ENCODE data around the gene AQP7.
"Not testable (repeated sequence)": the region's sequence is repeated elsewhere in the genome, so short reads cannot be mapped to it uniquely, and the experiment has no call there.

- TF ChIP-seq OSR1 (CRISPR knock-in tag; IDR thresholded peaks at IDR 0.05); PPARA (CRISPR knock-in tag; IDR thresholded peaks at IDR 0.05; ENCODE audit: borderline replicate concordance); GLIS3 (CRISPR knock-in tag; IDR thresholded peaks at IDR 0.05); TOX (CRISPR knock-in tag; IDR thresholded peaks at IDR 0.05; ENCODE audit: borderline replicate concordance); ZNF8 (CRISPR knock-in tag; IDR thresholded peaks at IDR 0.05); ZC3H10 (CRISPR knock-in tag; IDR thresholded peaks at IDR 0.05); ZFP3 (CRISPR knock-in tag; IDR thresholded peaks at IDR 0.05); ZFP30 (CRISPR knock-in tag; IDR thresholded peaks at IDR 0.05); BACH2 (CRISPR knock-in tag; IDR thresholded peaks at IDR 0.05; ENCODE audit: borderline replicate concordance): not testable (repeated sequence)
- TF ChIP-seq, protein P1, sequence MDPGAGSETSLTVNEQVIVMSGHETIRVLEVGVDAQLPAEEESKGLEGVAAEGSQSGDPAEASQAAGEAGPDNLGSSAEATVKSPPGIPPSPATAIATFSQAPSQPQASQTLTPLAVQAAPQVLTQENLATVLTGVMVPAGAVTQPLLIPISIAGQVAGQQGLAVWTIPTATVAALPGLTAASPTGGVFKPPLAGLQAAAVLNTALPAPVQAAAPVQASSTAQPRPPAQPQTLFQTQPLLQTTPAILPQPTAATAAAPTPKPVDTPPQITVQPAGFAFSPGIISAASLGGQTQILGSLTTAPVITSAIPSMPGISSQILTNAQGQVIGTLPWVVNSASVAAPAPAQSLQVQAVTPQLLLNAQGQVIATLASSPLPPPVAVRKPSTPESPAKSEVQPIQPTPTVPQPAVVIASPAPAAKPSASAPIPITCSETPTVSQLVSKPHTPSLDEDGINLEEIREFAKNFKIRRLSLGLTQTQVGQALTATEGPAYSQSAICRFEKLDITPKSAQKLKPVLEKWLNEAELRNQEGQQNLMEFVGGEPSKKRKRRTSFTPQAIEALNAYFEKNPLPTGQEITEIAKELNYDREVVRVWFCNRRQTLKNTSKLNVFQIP (CRISPR knock-in tag; IDR thresholded peaks at IDR 0.05; ENCODE audit: borderline replicate concordance, low read depth), result not testable (repeated sequence)
- TF ChIP-seq, protein P2, sequence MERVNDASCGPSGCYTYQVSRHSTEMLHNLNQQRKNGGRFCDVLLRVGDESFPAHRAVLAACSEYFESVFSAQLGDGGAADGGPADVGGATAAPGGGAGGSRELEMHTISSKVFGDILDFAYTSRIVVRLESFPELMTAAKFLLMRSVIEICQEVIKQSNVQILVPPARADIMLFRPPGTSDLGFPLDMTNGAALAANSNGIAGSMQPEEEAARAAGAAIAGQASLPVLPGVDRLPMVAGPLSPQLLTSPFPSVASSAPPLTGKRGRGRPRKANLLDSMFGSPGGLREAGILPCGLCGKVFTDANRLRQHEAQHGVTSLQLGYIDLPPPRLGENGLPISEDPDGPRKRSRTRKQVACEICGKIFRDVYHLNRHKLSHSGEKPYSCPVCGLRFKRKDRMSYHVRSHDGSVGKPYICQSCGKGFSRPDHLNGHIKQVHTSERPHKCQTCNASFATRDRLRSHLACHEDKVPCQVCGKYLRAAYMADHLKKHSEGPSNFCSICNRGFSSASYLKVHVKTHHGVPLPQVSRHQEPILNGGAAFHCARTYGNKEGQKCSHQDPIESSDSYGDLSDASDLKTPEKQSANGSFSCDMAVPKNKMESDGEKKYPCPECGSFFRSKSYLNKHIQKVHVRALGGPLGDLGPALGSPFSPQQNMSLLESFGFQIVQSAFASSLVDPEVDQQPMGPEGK (CRISPR knock-in tag; IDR thresholded peaks at IDR 0.05; ENCODE audit: borderline replicate concordance), result not testable (repeated sequence)
- TF ChIP-seq, protein P3, sequence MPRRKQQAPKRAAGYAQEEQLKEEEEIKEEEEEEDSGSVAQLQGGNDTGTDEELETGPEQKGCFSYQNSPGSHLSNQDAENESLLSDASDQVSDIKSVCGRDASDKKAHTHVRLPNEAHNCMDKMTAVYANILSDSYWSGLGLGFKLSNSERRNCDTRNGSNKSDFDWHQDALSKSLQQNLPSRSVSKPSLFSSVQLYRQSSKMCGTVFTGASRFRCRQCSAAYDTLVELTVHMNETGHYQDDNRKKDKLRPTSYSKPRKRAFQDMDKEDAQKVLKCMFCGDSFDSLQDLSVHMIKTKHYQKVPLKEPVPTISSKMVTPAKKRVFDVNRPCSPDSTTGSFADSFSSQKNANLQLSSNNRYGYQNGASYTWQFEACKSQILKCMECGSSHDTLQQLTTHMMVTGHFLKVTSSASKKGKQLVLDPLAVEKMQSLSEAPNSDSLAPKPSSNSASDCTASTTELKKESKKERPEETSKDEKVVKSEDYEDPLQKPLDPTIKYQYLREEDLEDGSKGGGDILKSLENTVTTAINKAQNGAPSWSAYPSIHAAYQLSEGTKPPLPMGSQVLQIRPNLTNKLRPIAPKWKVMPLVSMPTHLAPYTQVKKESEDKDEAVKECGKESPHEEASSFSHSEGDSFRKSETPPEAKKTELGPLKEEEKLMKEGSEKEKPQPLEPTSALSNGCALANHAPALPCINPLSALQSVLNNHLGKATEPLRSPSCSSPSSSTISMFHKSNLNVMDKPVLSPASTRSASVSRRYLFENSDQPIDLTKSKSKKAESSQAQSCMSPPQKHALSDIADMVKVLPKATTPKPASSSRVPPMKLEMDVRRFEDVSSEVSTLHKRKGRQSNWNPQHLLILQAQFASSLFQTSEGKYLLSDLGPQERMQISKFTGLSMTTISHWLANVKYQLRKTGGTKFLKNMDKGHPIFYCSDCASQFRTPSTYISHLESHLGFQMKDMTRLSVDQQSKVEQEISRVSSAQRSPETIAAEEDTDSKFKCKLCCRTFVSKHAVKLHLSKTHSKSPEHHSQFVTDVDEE (CRISPR knock-in tag; IDR thresholded peaks at IDR 0.05), result not testable (repeated sequence)
- TF ChIP-seq, protein P4, sequence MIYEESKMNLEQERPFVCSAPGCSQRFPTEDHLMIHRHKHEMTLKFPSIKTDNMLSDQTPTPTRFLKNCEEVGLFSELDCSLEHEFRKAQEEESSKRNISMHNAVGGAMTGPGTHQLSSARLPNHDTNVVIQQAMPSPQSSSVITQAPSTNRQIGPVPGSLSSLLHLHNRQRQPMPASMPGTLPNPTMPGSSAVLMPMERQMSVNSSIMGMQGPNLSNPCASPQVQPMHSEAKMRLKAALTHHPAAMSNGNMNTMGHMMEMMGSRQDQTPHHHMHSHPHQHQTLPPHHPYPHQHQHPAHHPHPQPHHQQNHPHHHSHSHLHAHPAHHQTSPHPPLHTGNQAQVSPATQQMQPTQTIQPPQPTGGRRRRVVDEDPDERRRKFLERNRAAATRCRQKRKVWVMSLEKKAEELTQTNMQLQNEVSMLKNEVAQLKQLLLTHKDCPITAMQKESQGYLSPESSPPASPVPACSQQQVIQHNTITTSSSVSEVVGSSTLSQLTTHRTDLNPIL (CRISPR knock-in tag; IDR thresholded peaks at IDR 0.05; ENCODE audit: low read depth), result not testable (repeated sequence)
Observed at GRCh38 chr9:33401809-33402208, 559 bp downstream of the AQP7 start.
